CD14-positive monocyte (primary cell): Measurements from ENCODE around the gene MTSS2. TPM values are rescaled to one million over a fixed set of nuclear protein-coding genes. Genes with fewer than 3 reads are reported as not detected.

Experiments
- DNase-seq, 3 donors: peaks; one replicate each; pipeline ENCODE4 v3.0.0-alpha.2; 2011 to 2022
- H2AFZ ChIP-seq: 2 replicates; pipeline ENCODE4 v1.6.0; 2012; ENCODE audit warnings: mild to moderate bottlenecking, low read depth, low read length, inconsistent platforms; ENCODE audit not compliant: insufficient read depth, poor library complexity, severe bottlenecking
- H3K27ac ChIP-seq, 2 donors: 1 replicate in 1 of 2; 2 replicates in 1 of 2; pipeline ENCODE4 v1.5.1; 2012 to 2013; ENCODE audit warnings: low read length in 2 of 2, control low read depth in 1 of 2, inconsistent platforms in 1 of 2, low read depth in 1 of 2, mild to moderate bottlenecking in 1 of 2
- H3K27me3 ChIP-seq, 2 donors: one replicate each; pipeline versions ENCODE4 v1.6.0 to v1.6.1; 2011 to 2013; ENCODE audit warnings: low read length in 2 of 2; ENCODE audit not compliant: control insufficient read depth in 2 of 2, insufficient read depth in 2 of 2
- H3K36me3 ChIP-seq, 2 donors: replicated peaks in 1 of 2; 1 replicate in 1 of 2; 2 replicates in 1 of 2; pipeline versions ENCODE4 v1.5.1 to v1.6.1; 2012 to 2013; ENCODE audit warnings: low read length in 2 of 2, control low read depth in 1 of 2, inconsistent platforms in 1 of 2, mild to moderate bottlenecking in 1 of 2; ENCODE audit not compliant: insufficient read depth in 2 of 2, control insufficient read depth in 1 of 2
- H3K4me1 ChIP-seq, 2 donors: 1 replicate in 1 of 2; 2 replicates in 1 of 2; pipeline versions ENCODE4 v1.5.1 to v1.6.1; 2012 to 2013; ENCODE audit warnings: low read length in 2 of 2, control low read depth in 1 of 2, inconsistent platforms in 1 of 2, mild to moderate bottlenecking in 1 of 2, moderate library complexity in 1 of 2; ENCODE audit not compliant: insufficient read depth in 2 of 2, control insufficient read depth in 1 of 2
- H3K4me2 ChIP-seq: replicated peaks from 2 replicates; pipeline ENCODE3; 2012; ENCODE audit warnings: low read length, moderate library complexity, mild to moderate bottlenecking; ENCODE audit not compliant: poor library complexity, severe bottlenecking; ENCODE audit errors: extremely low read depth
- H3K4me3 ChIP-seq, 3 experiments: fragments of 200-600 bp in 1 of 3; sonication (generic) in 1 of 3; replicated peaks in 1 of 3; 1 replicate in 2 of 3; 2 replicates in 1 of 3; pipeline ENCODE4 v1.5.1; 2011 to 2013; ENCODE audit warnings: low read length in 3 of 3, mild to moderate bottlenecking in 3 of 3, control low read depth in 2 of 3, low read depth in 2 of 3, inconsistent platforms in 1 of 3, moderate library complexity in 1 of 3
- H3K79me2 ChIP-seq: 2 replicates; pipeline ENCODE4 v1.6.0; 2012; ENCODE audit warnings: mild to moderate bottlenecking, control low read depth, inconsistent platforms, low read length, moderate library complexity; ENCODE audit not compliant: insufficient read depth
- H3K9ac ChIP-seq: 2 replicates; pipeline ENCODE4 v1.6.0; 2017; ENCODE audit warnings: low read length, mild to moderate bottlenecking; ENCODE audit not compliant: insufficient read depth, poor library complexity, severe bottlenecking
- H3K9me3 ChIP-seq, 2 donors: replicated peaks in 1 of 2; 1 replicate in 1 of 2; 2 replicates in 1 of 2; pipeline versions ENCODE4 v1.5.1 to v1.6.1; 2012 to 2013; ENCODE audit warnings: low read length in 2 of 2, control low read depth in 1 of 2; ENCODE audit not compliant: control insufficient read depth in 1 of 2, insufficient read depth in 1 of 2
- H4K20me1 ChIP-seq: 2 replicates; pipeline ENCODE4 v1.6.0; 2012; ENCODE audit warnings: mild to moderate bottlenecking, low read length, control low read depth, moderate library complexity; ENCODE audit not compliant: insufficient read depth
- H3K27ac Mint-ChIP-seq, 7 donors: one replicate each; pipeline ENCODE4 v1.8.0; 2020; ENCODE audit warnings: mild to moderate bottlenecking in 7 of 7, mixed read lengths in 7 of 7, moderate library complexity in 6 of 7, inconsistent platforms in 2 of 7
- H3K27me3 Mint-ChIP-seq, 3 donors: one replicate each; pipeline ENCODE4 v1.8.0; 2021 to 2022; ENCODE audit warnings: low read depth in 3 of 3, mild to moderate bottlenecking in 3 of 3, mixed read lengths in 3 of 3, moderate library complexity in 3 of 3, inconsistent platforms in 1 of 3
- H3K36me3 Mint-ChIP-seq, 2 donors: one replicate each; pipeline ENCODE4 v1.8.0; 2020; ENCODE audit warnings: mixed read lengths in 2 of 2, inconsistent platforms in 1 of 2, mild to moderate bottlenecking in 1 of 2
- H3K4me1 Mint-ChIP-seq: one replicate; pipeline ENCODE4 v1.8.0; 2020; ENCODE audit warnings: mild to moderate bottlenecking, mixed read lengths
- H3K4me3 Mint-ChIP-seq, 2 donors: one replicate each; pipeline ENCODE4 v1.8.0; 2020; ENCODE audit warnings: mild to moderate bottlenecking in 2 of 2, mixed read lengths in 2 of 2, moderate library complexity in 1 of 2
- H3K9me3 Mint-ChIP-seq, 7 donors: one replicate each; pipeline ENCODE4 v1.8.0; 2020 to 2022; ENCODE audit warnings: mixed read lengths in 7 of 7, mild to moderate bottlenecking in 6 of 7, moderate library complexity in 6 of 7, inconsistent platforms in 2 of 7
- WGBS: methylation state at CpG from one replicate; pipeline ENCODE4 v1.1.5; 2013; ENCODE audit warnings: missing lambda C conversion rate; ENCODE audit not compliant: insufficient coverage; 5-methylcytosine and 5-hydroxymethylcytosine counted together
- intact Hi-C, 2 donors: fragments of 100-400 bp; cut with micrococcal nuclease; formaldehyde crosslinking; loops; one replicate each; pipeline versions ENCODE4 v1.15.0 to v1.15.1; 2023
- polyA plus RNA-seq, 3 donors: library from polyadenylated mRNA; depleted of rRNA in 1 of 3; unstranded in 2 of 3; stranded (reverse) in 1 of 3; fragments of 300-500 nt in 2 of 3; fragments of >200 nt in 1 of 3; fragmentation: Illumina TruSeq in 2 of 3; gene quantifications; 1 replicate in 2 of 3; 2 replicates in 1 of 3; pipeline ENCODE4 v1.2.3, GENCODE V29; 2012 to 2021
- TF ChIP-seq, protein P1 (sequence below): fragments of 200-600 bp; IDR thresholded peaks from one replicate; pipeline ENCODE4 v1.8.0; 2022; ENCODE audit warnings: antibody characterized with exemption, mild to moderate bottlenecking

Gene MTSS2
- polyA plus RNA-seq, 3 donors = 1.5 TPM; not detected in 2

DNA sequence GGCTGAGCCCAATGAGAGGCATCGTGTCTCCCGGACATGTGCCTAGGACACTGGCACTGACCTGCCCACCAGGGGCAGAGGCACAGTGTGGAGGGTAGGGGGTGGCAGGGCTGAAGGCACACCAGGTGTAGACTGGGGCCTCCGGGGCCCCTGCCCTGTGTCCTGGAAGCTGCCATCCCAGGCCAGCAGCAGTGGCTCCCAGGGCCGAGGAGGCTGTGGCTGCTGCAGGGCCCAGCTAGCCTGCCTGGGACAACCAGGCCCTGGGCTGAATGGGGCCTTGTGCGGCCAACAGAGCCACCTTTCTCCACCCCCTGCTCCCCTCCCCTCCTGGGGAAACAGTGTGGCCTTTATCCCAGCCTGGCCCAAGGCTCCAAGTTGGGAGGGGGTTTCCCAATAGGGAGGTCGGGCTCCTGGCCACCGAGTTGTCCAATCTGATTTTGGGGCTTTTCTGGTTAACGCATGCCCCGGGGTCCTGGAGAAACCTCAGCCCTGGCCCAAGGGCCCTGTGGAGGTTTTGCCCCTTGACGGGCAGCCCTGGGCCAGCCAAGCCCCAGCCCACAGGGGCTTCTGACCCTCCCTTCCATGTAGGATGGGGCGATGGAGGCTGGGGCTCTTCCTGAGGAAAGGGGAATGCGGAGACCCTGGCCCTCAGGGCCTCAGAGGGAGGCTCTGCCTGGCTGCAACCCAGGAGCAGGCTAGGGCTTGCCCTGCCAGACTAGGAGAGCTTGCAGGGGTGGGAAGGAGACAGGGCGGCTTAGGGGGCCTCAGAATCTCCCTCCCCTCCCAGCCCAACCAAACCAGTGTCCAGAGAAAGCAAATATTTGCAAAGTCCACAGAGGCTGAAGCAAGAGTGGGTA is 4.2 kb downstream of the MTSS2 start:
- H3K27me3 Mint-ChIP-seq = peaks cover 13 to 27% (median 18%) of the 10 kb centered on the region in 3 donors

More for the DNA sequence above, 4.2 kb downstream of the MTSS2 start:
- Histone ChIP-seq H3K27ac (no peak overlapping the region), H4K20me1 (peaks cover 4% of the 10 kb centered on the region), H3K4me2 (no peak overlapping the region), H2AFZ (no peak overlapping the region), H3K9ac (no peak overlapping the region), H3K79me2 (no peaks in the 10 kb centered on the region), H3K36me3 (no peaks in the 10 kb centered on the region), H3K9me3 (no peaks in the 10 kb centered on the region), H3K4me3 (no peak overlapping the region), H3K4me1 (peaks cover 4 to 10% of the 10 kb centered on the region in 2 donors), H3K27me3 (peaks cover 4 to 15% of the 10 kb centered on the region in 2 donors)
- 90% methylated on average over 6 of the region's 13 CpGs for WGBS
- no peak for DNase-seq
- intact Hi-C loops = no loop called here
- Mint-ChIP-seq H3K27ac (no peak overlapping the region), H3K4me3 (no peak overlapping the region), H3K4me1 (peaks cover 8% of the 10 kb centered on the region), H3K9me3 (peaks cover 0 to 3% (median 1%) of the 10 kb centered on the region in 7 donors), H3K36me3 (peaks cover 2 to 4% of the 10 kb centered on the region in 2 donors)
- TF ChIP-seq, protein P1, sequence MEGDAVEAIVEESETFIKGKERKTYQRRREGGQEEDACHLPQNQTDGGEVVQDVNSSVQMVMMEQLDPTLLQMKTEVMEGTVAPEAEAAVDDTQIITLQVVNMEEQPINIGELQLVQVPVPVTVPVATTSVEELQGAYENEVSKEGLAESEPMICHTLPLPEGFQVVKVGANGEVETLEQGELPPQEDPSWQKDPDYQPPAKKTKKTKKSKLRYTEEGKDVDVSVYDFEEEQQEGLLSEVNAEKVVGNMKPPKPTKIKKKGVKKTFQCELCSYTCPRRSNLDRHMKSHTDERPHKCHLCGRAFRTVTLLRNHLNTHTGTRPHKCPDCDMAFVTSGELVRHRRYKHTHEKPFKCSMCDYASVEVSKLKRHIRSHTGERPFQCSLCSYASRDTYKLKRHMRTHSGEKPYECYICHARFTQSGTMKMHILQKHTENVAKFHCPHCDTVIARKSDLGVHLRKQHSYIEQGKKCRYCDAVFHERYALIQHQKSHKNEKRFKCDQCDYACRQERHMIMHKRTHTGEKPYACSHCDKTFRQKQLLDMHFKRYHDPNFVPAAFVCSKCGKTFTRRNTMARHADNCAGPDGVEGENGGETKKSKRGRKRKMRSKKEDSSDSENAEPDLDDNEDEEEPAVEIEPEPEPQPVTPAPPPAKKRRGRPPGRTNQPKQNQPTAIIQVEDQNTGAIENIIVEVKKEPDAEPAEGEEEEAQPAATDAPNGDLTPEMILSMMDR = no peak
